Activated CD8-positive, alpha-beta memory T cell treated with anti-CD3 and anti-CD28 coated beads for 1 hour (primary cell): ENCODE measurements around the gene PRDM11.

Experiments used
- DNase-seq, 2 donors: peaks; one replicate each; pipeline ENCODE4 v3.0.0-alpha.2; 2020; ENCODE audit warnings: low read depth in 1 of 2; ENCODE audit errors: extremely low read depth in 1 of 2

The PRDM11 gene

GRCh38 chr11:45258982-45259530, 112.6 kb downstream of the PRDM11 start:
- no peak for DNase-seq

GRCh38 chr11:45259592-45259991, 113.2 kb downstream of the PRDM11 start:
- no peak for DNase-seq

DNA sequence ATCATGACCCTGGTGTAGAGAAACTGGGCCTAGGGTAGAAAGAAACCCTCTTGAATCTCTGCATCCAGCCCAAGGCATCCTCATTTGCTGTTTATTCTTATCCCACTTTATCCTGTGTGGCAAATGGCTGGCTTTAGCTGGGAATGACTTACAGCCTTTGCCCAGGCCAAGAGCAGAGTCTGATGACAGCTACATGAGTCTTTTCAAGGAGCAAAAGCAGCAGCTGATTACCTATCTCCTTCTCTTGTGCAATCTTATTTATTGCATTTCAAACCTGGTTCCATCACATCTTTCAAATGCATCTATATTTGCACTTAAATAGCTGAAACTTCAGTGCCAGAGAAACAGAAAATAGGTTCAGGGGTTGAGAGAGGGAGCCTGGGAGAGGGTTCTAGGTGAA, 113.6 kb downstream of the PRDM11 start:
- DNase-seq = no peak

- DNase-seq = no peak
Observed at GRCh38 chr11:45262900-45263299, 116.5 kb downstream of the PRDM11 start.

DNA sequence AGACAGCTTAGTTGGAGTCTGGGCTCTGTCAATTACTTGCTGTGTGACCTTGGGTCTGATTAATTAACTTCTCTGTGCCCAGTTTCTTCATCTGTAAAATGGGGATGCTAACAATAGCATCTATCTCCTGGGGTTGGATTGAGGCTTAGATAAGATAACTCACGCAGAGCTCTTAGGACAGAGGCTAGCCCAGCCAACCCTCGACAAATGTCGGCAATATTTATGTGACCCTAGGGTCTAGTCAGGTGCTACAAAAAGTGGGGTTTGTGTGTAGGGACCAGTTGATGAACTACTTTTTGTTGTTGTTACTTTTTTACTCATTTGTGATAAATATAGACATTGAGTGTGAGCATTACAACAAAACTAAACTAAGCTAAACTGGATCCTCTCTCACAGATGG, 117.3 kb downstream of the PRDM11 start:
- no peak for DNase-seq

DNA sequence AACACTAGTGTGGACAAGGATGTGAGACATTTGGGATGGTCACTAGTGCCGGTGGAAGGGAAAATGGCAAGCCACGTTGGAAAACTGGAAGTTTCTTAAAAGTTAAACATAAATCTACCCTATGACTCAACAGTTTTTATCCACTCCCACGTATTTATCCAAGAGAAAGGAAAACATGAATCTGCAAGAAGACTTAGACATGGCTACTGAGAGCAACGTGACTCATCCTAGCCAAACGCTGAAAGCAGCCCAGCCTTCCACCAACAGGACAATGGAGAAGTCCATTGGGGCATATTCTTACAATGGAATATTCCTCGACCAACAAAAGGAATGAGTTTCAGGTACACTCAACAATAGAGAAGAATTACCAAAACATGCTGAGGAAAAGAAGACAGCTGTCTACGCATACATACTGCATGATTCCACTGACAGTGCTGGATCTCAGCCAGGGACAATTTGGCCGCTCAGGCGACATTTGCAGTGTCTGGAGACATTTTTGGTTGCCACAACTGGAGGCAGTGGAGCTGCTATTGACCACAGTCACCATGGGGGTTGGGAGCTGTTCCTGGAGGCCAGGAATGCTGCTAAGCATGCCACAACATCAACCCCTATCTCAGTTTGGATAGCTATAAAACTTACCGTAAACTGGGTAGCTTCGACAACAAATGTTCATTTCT, 118.5 kb downstream of the PRDM11 start:
- DNase-seq = no peak

DNA sequence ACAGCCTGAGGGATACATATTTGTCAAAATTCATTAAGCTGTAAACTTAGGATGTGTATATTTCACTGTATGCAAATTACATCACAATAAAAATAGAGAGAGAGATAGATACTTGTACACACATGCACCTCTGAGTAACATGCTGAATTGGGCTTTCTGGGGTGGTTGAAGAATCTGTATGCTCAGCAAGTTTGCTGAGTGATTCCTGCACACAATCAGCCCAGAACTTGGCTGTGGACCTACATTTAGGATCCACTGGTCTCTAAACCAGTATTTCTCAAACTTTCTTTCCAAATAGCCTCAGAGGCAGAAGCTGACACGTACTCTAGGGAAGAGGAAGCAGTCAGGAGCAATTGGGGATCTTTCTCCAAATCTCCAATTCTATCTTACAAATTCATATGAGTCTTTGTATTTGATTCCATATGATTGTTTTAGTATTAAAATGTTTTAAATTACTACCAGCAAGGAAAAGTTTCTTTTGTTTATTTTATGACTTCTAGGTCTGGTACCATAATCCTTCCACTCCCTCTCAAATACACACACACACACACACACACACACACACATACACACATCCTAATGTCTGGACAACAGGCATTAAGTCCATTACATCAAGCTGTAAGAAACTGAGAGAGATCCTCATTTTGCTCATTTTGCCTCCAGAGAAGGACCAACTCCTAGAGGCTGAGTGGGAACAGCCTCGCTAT, 119.7 kb downstream of the PRDM11 start:
- no peak for DNase-seq

- DNase-seq = no peak
Observed at GRCh38 chr11:45266676-45267020, 120.2 kb downstream of the PRDM11 start.

GRCh38 chr11:45267052-45267451, 120.6 kb downstream of the PRDM11 start:
- no peak for DNase-seq

GRCh38 chr11:45267652-45268299, 121.3 kb downstream of the PRDM11 start:
- DNase-seq = no peak

DNA sequence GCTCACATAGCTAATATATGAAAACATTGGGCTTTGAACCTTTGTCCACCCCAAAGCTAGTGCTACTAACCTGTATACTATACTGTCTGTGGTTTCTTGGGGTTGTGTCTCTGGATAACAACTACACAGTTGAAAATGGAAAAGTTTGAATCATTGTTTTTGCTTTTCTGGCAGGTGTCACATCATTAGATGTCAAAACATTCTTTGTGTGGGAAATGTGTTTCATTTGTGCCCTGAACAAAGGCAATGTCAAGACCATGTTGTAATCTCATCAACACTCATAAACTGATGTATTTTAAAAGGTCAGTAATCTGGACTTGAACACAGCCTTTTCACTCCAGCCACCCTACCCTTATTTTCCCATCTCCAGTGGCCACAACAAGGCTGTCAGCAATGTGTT, 123.2 kb downstream of the PRDM11 start:
- no peak for DNase-seq

DNA sequence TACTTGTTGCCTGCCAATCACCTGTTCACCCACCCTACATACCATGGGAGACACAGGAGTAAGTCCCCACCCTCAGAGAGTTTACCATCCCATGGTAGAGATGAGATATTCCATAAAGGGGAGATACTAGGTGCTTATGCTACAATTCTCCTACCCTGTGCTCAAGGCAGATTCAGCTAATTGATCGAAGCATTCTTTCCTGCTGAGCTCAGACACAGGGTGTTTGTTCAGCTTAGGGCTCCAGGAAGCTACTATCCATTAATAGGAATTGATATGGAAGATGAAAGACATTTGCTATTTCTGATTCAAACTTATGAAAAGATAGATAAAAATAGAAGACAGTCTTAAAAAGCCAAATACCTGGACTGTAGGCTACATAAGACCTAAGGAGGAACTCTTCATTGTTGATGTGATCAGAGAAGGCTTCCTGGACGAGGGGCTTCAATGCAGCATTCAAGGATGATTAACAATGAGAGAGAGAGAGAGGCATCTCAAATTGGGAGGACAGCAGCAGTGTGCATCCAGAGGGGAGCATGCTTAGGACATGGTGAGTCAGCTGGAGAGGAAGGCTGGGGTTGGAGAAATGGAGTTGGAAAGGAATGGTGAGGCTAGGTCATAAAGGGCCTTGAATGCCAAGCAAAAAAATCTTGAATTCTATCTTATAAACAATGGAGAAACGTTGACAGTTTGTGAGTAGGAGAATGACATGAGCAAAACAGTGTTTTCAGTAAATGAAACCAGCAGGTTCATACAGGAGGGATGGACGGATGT, 124.7 kb downstream of the PRDM11 start:
- no peak for DNase-seq

- DNase-seq = no peak
Observed at GRCh38 chr11:45272701-45273100, 126.3 kb downstream of the PRDM11 start.

DNA sequence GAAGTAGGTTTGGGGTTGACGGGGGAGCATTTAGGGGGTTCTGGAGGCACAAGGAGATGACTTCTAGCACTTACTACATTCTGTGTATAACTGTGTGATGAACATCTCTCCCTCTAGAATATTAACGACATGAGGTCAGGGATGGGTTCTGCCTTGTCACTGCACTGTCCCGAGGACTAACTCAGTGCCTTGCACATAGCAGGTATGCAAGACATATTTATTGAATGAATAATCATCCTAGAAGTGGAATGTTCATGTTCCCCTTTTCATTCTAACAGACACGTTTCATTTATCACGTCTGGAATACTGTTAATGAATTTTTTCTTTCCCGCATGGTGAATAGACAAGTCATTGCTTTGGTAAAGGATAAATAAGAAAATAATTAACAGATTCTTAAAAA, 127.1 kb downstream of the PRDM11 start:
- DNase-seq = no peak

DNA sequence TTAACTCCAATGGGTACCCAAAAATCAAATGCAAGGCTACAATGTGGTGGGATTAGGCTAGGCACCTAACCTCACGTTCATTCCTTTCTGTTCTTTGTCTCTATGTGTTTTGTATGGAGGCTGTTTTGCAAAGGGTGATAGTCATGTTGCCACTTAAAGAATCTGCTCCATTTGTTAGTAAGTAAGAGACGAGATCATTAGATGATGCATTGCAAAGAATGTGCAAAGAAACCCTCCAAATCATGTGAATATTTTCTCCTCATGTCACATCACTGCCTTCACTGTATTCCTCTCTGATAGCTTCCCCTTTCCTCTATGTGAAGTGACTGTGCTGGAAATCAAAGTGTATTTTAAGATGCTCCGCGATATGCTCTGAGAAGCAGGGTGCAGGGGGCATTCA, 127.8 kb downstream of the PRDM11 start:
- no peak for DNase-seq

DNA sequence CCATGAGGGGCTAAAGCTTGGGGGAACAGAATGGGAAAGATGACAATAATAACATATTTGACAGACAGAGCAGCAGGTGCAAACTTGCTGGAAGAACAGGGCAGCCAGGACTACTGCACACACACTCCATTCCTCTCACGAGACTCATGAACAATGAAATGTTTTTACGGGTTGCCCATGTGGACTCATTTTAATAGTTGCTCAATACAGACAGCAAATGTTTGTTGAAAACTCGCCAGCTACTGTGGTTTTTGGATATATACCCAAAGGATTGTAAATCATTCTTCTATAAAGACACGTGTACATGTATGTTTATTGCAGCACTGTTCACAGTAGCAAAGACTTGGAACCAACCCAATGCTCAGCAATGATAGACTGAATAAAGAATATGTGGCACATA, 129.4 kb downstream of the PRDM11 start:
- no peak for DNase-seq

DNA sequence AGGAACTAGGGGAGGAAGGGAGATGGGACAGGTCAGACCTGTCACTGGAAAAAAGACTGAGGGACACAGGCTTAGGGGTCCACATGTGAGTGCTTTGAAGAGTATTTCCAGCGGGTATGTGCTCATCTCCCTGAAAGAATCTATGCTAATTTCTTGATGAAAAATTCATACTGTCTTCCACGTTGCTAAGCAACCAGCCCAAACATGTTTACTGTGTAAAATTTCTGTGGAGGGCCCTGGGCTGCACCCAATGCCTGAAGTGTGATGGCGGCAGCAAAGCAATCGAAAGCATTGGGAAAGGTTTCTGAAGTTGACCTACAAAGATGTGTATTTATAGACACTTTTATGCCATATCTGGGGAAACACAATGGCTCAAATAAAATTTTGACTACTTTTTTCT, 132.3 kb downstream of the PRDM11 start:
- DNase-seq = no peak

GRCh38 chr11:45279645-45280044, 133.2 kb downstream of the PRDM11 start:
- DNase-seq = no peak

DNA sequence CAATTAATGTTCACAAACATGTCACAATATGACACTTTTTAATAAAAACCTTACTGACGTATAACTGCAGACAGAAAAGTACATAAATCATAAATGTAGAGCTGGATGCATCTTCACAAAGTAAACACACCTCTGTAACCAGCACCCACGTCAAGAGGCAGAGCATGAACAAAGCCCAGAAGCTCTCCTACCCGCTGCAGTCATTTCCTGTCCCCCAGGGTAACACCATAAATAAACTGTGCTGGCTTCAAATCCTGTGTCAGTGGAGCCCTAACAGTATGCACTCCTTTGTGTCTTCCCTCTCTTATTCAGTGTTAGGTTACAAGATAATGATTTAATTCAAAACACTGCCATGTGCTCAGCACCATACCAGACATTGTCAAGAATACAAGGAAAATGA, 134.0 kb downstream of the PRDM11 start:
- DNase-seq = no peak

DNA sequence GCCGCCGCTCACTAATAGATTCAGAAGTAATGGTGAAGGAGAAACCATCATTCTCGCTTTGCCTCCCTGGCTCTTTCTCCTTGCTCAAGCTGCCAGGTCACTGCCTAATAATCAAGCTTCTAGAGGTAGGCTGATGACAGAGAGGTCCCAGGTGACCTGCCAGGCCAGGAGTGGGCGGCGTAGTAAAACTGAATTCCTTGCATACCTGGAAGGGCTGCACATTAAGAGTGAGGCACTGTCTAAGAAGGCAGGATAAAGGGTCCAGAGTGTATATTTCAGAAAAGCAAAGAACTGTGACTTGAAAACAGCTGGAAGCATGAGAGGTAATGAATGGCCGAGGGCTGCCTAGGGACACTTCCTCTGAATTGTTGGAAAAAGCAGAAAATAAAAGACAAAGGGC, 135.6 kb downstream of the PRDM11 start:
- DNase-seq = no peak
